SK-MEL-5 (cell line): ENCODE results near the gene PTPRN. TPM values are rescaled to one million over a fixed set of nuclear protein-coding genes. Genes with fewer than 3 reads are reported as not detected.
"Not testable (repeated sequence)": the region's sequence is repeated elsewhere in the genome, so short reads cannot be mapped to it uniquely, and the experiment has no call there.

ENCODE experiments used
- DNase-seq: peaks from one replicate; pipeline ENCODE4 v3.0.0-alpha.2; 2016; ENCODE audit warnings: low read depth, low spot score
- in situ Hi-C: cut with HindIII; loops from 2 replicates; pipeline ENCODE4 v1.10.0; 2016; ENCODE audit warnings: low sequenced_read_pairs, high pct_unique_total_duplicates, low pct_unique_long_range_greater_than_20kb
- total RNA-seq: library from RNA; depleted of rRNA; stranded (reverse); fragments of >200 nt; shearing (Covaris generic); gene quantifications from 2 replicates; pipeline ENCODE4 v1.2.3, GENCODE V29; 2014

The PTPRN gene
- total RNA-seq, 1 experiment from 2014 or later, result 1.5 TPM

DNA sequence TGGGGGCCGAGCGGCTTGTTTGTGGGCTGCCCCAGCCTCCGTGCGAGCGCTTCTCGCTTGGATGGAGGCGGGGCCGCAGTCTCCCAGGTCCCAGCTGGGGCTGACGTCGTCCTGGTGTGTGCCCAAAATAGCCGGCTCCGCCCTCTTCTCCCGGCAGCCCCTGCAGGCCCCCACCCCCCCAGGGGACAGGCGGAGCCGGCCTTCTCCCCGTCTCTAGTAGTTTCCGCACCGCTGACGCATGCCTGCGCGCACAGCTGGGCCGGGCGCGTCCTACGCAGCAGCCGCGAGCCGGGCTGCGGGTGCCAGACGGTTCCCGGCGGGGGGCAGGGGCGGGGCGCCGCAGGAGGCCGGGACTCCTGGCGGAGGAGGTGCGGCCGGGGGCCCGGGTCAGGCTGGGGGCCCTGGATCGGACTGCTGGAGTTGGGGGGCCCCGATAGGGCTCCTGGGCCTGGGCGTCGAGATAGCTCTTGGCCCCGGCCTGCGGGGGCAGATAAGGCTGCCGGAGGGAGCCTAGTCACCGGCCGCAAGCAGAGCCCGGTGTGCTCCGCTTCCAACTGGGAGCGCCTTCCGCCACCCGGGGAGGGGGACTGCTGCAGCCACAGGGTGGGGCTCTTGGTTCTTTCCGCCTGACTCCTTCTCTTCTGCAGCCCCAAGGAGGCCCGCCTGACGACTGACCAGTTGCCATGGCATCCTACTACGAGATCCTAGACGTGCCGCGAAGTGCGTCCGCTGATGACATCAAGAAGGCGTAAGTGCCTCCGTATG lies 29.9 kb downstream of the PTPRN start, which contains the start of gene DNAJB2:
TSS of gene DNAJB2 (plus strand) at position 216 of the 765 bp plus-strand sequence. CDS start at position 684, 468 bp downstream.
- in situ Hi-C loops, result no loop called here
- DNase-seq, result peak; percentile 94

DNA sequence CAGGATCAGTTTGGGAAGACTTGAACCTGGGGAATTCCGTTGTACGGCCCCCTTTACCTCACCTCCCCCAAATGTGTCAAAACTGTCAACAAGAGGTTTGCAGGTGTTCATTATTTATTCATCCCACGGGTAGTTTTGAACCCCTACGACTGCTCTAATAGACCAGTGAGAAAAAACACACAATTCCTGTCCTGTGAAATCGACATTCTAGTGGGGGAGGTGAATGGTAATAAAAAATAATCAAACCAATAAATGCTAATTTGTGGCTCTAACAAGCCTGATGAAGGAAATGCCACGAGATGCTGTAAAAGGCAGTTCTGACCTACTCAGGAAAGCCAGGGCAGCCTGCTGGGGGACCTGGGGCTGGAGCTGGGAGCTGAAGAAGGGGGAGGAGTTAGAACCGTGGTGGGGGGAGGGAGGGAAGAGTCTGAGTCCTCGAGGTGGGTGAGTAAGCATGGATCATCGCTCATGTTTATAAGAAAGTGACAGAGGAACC lies 30.5 kb downstream of the PTPRN start:
- in situ Hi-C loops, result no loop called here
- DNase-seq, result no peak

DNA sequence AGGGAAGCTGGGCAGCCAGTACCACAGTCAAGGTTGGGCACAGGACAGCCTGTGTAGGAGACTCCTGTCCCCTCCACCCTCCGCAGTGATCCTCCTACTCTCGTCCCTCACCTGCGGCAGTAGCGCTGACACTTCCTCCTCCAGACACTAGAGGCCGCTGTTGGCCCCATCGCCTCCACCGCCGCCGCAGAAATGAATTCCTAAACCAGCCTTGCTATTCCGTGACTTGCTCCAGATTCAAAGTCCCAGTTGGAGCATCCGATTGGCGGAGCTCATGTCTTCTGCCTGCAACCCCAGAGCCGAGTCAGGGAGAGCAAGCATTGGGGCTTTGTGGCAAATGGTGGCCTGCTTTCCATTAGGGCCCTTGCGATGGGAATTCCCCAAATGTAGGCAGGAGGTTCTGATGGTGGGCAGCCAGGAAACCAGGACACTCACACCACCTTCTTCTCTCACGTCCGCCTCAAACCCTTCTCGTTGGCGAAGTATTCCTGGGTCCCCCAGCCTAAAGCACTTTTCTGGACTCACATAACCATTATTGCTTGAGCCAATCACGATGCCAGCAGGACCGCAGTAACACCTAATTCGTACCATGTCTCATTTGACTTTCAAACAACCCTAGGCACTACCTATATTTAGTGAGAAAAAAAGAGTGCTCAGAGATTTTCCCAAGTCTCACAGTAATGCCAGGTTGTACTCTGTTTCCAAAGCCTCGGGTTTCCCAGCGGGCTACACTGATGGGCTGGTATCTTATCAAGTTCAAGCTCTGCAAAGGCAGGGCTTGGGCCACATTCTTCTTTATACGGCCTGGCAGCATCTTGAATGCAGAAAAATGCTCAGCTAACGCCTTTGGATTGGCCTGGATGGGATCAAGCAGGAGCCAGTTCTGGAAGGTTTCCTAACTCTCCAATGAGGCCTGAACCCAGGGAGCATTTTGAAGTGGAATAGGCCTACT lies 31.2 kb downstream of the PTPRN start:
- peak; percentile 83 for DNase-seq
- in situ Hi-C loops, result no loop called here

DNA sequence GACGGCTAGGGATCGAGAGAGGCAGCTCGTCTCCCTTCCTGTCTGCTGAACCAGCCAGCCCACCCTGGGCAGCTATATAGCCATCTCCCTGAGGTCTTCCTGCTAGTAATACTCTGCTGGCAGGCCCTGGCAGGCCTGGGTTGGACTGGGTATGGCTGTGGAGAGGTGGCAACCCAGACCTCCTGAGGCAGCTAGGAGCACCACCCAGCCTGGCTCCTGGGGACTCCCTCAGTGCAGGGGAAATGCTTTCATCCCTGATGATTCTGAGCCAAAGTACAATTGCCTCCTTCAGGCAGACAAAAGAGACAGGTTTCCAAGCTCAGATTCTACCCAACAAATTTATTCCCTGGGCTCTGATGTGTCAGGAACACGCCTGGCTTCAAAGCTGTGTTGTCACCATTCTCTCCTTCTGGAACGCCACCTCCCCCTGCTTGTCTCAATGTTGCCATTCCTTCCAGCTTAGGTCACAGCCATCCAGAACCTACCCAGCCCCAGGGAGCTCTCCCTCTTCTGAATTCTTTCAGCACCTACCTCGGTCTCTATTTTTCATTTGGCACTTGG lies 34.8 kb downstream of the PTPRN start:
- in situ Hi-C loops, result no loop called here
- DNase-seq, result no peak

DNA sequence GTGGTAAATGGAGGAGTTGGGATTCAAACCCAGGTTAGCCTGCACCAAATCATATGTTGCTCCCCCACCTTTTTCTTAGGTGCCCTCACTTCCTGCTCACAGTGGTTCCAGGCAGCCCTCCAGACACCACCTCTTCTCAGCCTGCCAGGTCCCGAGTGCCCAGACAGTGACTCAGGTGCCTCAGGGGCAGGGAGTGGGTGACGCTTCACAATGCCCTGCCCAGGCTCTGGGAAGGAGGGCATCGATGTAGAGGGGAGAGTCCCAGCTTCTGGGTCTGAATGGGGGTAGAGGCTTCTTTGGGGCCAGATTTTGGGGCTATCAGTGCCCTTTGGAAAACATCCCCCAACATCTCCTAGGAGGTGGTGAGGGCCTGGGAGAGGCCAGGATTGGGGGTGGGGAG lies 35.3 kb downstream of the PTPRN start:
- in situ Hi-C loops, result no loop called here
- DNase-seq, result no peak

DNA sequence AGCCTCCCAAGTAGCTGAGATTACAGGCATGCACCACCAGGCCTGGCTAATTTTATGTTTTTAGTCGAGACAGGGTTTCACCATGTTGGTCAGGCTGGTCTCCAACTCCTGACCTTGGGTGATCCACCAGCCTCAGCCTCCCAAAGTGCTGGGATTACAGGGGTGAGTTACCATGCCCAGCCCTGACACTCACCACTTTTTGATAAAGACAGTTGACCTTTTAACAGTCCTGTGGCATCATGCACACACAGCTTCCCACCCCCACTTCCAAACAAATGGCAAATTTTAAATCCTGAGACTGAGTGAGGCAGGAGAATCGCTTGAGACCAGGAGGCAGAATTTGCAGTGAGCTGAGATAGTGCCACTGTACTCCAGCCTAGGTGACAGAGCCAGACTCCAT lies 36.2 kb downstream of the PTPRN start:
- DNase-seq, result no peak
- in situ Hi-C loops, result no loop called here

DNA sequence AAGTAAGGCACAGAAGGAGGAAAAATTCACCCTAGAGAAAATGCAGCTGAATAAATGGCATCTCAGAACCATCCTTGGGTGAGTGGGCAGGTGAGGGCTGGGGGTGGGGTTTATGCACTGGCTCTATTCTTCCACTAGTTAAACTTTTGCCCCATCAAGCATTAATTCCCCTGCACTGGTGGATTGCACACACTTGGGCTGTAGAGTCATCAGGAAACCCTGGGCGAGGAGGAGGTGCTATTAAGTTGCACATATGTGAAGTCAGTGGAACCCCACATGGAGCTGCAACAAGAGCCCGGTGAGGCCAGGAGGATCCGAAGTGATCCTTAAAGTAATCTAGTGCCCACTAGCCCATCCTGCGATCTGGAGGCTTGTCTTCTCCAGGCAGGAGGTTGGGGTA lies 36.8 kb downstream of the PTPRN start:
- DNase-seq, result no peak
- in situ Hi-C loops, result no loop called here

DNA sequence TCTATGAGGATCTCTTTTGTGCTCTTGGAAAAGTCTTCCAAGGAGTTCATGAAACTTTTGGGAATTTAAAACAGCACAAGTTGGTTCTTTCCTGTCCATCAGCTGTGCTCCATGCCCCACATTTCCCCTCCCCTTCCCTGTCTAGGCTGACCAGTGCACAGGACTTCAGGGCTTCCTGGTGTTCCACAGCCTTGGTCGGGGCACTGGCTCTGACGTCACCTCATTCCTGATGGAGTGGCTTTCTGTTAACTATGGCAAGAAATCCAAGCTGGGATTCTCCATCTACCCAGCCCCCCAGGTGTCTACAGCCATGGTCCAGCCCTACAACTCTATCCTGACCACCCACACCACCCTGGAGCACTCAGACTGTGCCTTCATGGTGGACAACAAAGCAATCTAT lies 38.2 kb downstream of the PTPRN start:
- no peak for DNase-seq
- in situ Hi-C loops, result no loop called here

DNA sequence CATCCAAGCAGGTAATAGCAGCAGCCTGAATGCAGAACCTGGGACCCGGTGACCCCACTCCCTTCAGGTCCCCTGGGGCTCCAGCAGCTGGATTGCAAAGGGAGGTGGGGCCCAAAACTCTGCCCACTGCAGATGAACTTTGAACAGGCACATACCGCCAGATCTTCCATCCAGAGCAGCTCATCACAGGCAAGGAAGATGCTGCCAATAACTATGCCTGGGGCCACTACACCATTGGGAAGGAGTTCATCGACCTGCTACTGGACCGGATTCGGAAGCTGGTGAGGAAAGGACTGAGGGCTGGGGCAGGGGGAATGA lies 39.2 kb downstream of the PTPRN start:
- in situ Hi-C loops, result no loop called here
- no peak for DNase-seq

DNA sequence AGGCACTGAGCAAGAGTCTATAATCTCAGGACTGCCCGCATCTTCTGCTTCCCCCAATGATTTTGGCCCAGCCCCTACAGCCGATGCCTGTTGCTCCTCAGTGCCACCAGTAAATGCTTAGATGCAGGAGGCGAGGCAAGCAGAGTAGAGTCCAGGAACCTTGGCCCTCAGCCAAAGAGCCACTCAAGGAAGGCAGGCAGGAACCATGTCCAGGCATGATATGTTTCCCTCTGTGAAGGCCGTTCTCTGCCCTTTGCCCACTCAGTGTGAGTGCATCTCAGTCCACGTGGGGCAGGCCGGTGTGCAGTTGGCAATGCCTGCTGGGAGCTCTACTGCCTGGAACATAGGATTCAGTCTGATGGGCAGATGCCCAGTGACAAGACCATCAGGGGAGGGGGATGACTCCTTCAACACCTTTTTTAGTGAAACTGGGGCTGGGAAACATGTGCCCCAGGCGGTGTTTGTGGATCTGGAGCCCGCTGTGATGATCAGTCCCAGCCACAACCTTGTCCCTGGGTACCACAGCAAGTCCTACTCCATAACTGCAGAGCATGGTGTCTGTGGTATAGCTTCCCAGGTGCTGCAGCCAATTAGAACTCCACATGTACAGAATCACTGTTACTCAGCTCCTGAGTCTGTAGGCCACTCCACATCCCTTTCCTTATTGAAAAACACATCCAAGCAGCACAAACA lies 39.7 kb downstream of the PTPRN start:
- no peak for DNase-seq
- in situ Hi-C loops, result no loop called here

DNA sequence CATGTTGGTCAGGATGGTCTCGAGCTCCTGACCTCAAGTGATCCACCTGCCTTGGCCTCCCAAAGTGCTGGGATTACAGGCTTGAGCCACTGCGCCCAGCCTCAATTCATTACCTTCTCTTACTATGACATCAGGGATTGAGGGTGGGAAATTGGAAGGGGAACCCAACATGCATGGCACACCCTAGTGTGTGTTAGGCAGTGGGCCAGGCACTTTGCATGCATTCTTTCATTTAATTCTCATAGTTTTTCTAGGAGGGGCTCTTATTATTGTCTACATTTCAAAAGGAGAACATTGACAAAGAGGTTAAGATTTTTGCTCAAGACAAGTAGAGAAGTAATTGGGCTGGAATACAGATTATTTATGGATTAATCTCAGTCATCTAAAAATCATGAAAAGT lies 40.9 kb downstream of the PTPRN start:
- in situ Hi-C loops, result no loop called here
- no peak for DNase-seq

DNA sequence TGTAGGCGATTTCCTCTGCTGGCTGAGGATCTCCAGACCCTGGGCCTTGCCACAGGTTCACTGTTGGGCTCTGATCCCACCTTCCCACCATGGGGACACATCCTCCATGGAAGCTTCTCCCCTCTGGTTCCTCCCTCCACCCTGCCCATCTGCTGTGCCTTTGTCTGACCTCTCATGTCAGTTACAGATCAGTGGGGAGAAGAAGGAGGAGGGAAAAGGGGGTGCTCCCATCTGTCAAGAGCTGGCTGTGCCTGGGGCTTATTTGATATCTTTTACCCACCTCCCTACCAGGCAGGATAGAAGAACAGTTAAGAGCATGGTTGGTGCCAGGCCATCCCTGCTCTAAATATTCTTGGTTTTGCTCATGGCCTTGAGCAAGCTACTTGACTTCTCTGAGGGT lies 42.3 kb downstream of the PTPRN start:
- in situ Hi-C loops, result no loop called here
- no peak for DNase-seq

DNA sequence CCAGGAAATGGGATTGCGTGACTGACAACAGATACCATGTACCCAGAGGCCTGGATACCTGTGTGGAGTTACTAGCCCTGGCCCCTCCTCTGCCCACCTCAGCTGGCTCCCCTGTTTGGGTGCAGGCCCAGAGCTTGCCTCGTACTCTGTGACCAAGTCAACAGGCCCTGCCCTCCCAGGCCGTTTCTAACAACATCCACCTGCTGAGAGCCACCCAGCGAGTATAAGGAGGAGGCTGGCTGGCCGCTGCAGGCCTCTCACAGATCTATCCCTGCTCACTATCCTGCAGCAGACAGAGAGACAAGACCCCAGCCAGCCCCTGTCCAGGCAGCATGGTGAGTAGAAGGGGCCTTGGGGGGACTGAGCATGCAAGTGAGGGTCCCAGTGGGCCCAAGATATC lies 43.0 kb downstream of the PTPRN start:
- in situ Hi-C loops, result no loop called here
- DNase-seq, result no peak

DNA sequence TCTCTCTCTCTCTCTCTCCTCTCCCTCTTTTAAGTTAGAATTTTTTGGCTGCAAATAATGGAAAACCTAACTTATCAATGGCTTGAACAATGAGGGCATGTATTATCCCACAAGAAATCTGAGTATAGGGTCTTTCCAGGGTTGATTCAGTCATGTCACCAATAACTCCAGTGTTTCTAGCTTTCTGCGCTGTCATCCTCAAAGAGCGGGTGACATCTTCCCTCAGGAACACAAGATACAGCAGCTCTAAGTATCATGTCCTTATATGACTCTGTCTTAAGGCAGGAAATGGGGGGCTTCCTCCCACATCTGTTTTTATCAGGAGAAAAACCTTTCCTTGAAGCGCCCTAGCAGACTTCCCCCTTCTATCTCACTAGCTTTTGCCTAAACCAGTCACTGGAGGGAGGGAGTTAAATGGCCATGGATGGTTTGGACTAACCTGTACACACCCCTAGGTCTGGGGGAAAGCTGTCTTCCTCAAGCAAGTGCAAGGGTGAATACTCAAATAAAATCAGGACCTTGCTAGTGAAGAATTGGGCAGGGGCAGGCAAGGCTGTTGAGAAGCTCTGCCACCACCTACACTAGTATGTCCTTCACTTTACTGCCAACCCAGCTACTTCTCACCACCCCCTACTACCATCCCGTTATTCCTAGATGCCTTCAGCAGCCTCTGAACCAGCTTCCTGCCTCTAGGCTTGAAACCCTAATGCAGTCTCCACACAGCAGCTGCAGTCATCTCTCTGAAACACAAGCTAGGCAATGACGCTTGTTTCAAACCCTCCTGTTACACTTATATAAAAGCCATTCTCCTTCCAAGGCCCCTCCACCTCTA lies 48.0 kb downstream of the PTPRN start:
- no peak for DNase-seq
- in situ Hi-C loops, result no loop called here

DNA sequence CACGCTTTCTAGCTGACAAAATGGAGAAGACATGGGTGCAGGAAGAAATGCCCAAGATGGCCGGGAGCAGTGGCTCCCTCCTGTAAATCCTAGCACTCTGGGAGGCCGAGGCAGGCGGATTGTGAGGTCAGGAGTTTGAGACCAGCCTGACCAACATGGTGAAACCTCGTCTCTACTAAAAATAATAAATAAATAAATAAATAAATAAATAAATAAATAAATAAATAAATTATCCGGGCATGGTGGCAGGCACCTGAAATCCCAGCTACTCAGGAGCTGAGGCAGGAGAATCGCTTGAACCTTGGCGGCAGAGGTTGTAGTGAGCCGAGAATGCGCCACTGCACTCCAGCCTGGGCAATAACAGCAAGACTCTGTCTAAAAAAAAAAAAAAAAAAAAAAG lies 50.3 kb downstream of the PTPRN start:
- DNase-seq, in situ Hi-C loops: not testable (repeated sequence)

DNA sequence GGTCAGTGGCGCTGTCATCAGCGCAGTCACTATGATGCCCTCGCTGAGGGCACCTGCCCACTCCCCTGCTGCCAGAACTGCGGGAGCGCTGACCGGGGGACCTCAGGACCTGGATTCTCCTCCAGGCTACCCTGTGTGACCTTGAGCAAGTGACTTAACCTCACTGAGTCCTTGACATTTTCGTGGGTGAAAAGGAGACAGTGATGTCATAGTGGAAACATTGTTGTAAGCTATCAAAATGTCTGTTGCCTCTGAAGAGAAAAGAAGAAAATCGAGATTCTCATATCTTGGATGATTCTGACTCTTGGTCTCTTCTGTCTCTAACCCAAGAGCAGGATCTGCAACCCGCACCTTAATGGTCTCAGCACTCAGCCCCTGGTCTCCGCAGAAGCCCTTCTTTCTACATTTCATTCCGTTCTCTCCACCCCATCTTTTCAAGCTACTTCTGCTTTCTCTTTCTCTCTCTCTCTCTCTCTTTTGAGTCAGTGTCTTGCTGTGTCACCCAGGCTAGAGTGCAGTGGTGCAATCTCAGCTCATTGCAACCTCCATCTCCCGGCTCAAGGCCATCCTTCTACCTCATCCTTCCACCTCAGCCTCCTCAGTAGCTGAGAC lies 54.5 kb downstream of the PTPRN start:
- no peak for DNase-seq
- in situ Hi-C loops, result no loop called here
